Keratinocyte (primary cell): Measurements from ENCODE around the gene NEAT1. TPM values are rescaled to one million over a fixed set of nuclear protein-coding genes. Genes with fewer than 3 reads are reported as not detected.
"Not testable (repeated sequence)": the region's sequence is repeated elsewhere in the genome, so short reads cannot be mapped to it uniquely, and the experiment has no call there.

Experiments used
- DNase-seq: peaks from one replicate; pipeline ENCODE4 v3.0.0-alpha.2; 2011; ENCODE audit warnings: low read depth, missing footprints, low spot score
- FAIRE-seq: peaks from 2 replicates; lab custom pipeline; 2011; peaks lifted over from hg19 to GRCh38; lab: Jason Lieb, UNC
- H2AFZ ChIP-seq: 2 replicates; pipeline ENCODE4 v1.6.0; 2012; ENCODE audit warnings: low read length, control low read depth, inconsistent platforms; ENCODE audit not compliant: control insufficient read depth
- H3K27ac ChIP-seq: 2 replicates; pipeline ENCODE4 v1.5.1; 2011; ENCODE audit warnings: low read length; ENCODE audit not compliant: control insufficient read depth, insufficient read depth
- H3K27me3 ChIP-seq: 3 replicates; pipeline ENCODE4 v1.6.0; 2011; ENCODE audit warnings: low read length; ENCODE audit not compliant: control insufficient read depth, insufficient read depth; ENCODE audit errors: extremely low read depth
- H3K36me3 ChIP-seq, 2 experiments: 2 replicates in 1 of 2; 3 replicates in 1 of 2; pipeline ENCODE4 v1.5.1; 2011; ENCODE audit warnings: low read length in 2 of 2, mild to moderate bottlenecking in 1 of 2; ENCODE audit not compliant: control insufficient read depth in 2 of 2, insufficient read depth in 2 of 2; ENCODE audit errors: extremely low read depth in 1 of 2
- H3K4me1 ChIP-seq: 3 replicates; pipeline ENCODE4 v1.5.1; 2011; ENCODE audit warnings: low read length; ENCODE audit not compliant: control insufficient read depth, insufficient read depth; ENCODE audit errors: extremely low read depth
- H3K4me2 ChIP-seq: 3 replicates; pipeline ENCODE4 v1.6.0; 2011; ENCODE audit warnings: low read depth, low read length; ENCODE audit not compliant: control insufficient read depth, insufficient read depth; ENCODE audit errors: extremely low read depth
- H3K4me3 ChIP-seq, 3 experiments: fragments of 200-600 bp in 1 of 3; sonication (generic) in 1 of 3; 2 replicates in 2 of 3; 3 replicates in 1 of 3; pipeline ENCODE4 v1.5.1; 2011 to 2016; ENCODE audit warnings: low read length in 3 of 3, mild to moderate bottlenecking in 3 of 3, control low read depth in 2 of 3, inconsistent platforms in 1 of 3, low read depth in 1 of 3, mixed read lengths in 1 of 3, mixed run types in 1 of 3, moderate library complexity in 1 of 3; ENCODE audit not compliant: control insufficient read depth in 2 of 3, insufficient read depth in 2 of 3; ENCODE audit errors: extremely low read depth in 1 of 3
- H3K79me2 ChIP-seq: 2 replicates; pipeline ENCODE4 v1.6.0; 2012; ENCODE audit warnings: low read length; ENCODE audit not compliant: control insufficient read depth, insufficient read depth
- H3K9ac ChIP-seq: 3 replicates; pipeline ENCODE4 v1.6.0; 2011; ENCODE audit warnings: low read length; ENCODE audit not compliant: control insufficient read depth, insufficient read depth; ENCODE audit errors: extremely low read depth
- H3K9me1 ChIP-seq: 3 replicates; pipeline ENCODE4 v1.6.0; 2011; ENCODE audit warnings: low read length; ENCODE audit not compliant: control insufficient read depth, insufficient read depth; ENCODE audit errors: extremely low read depth
- H3K9me3 ChIP-seq: 2 replicates; pipeline ENCODE4 v1.5.1; 2012; ENCODE audit warnings: low read depth, low read length; ENCODE audit not compliant: control insufficient read depth
- H4K20me1 ChIP-seq: 3 replicates; pipeline ENCODE4 v1.6.0; 2011; ENCODE audit warnings: low read length; ENCODE audit not compliant: control insufficient read depth, insufficient read depth; ENCODE audit errors: extremely low read depth
- EZH2 ChIP-seq: IDR thresholded peaks from one replicate; pipeline ENCODE4 v1.6.1; 2012; ENCODE audit warnings: inconsistent platforms, mild to moderate bottlenecking, low read length, moderate library complexity
- dilution Hi-C: fragments of 300-500 bp; cut with MboI; formaldehyde crosslinking; loops from one replicate; pipeline ENCODE4 v1.7.0; 2020; ENCODE audit warnings: low sequenced_read_pairs; ENCODE audit not compliant: extremely low pct_ligation_motif_present
- polyA plus RNA-seq, 5 experiments: library from polyadenylated mRNA; depleted of rRNA in 3 of 5; stranded (reverse) in 3 of 5; stranded (forward) in 1 of 5; unstranded in 1 of 5; fragments of >200 nt; gene quantifications; 1 replicate in 1 of 5; 2 replicates in 3 of 5; 3 replicates in 1 of 5; pipeline versions ENCODE4 v1.2.1 to v1.2.3, GENCODE V29; 2011 to 2012; ENCODE audit warnings: missing spikeins in 2 of 5, low read depth in 1 of 5, low replicate concordance in 1 of 5
- TF ChIP-seq, protein P1 (sequence below), 3 experiments: IDR thresholded peaks in 1 of 3; conservative IDR thresholded peaks in 1 of 3; optimal IDR thresholded peaks in 1 of 3; 2 replicates in 2 of 3; 3 replicates in 1 of 3; pipeline versions ENCODE3 to v1.5.1; 2011; ENCODE audit warnings: low read length in 3 of 3, mild to moderate bottlenecking in 3 of 3, moderate library complexity in 2 of 3, control low read depth in 1 of 3, inconsistent platforms in 1 of 3; ENCODE audit not compliant: insufficient read depth in 2 of 3; ENCODE audit errors: extremely low read depth in 1 of 3

Gene NEAT1
- polyA plus RNA-seq, 1 donor (not counting 4 experiments of a cell fraction or from before 2014, with no cell fraction given) = 270 TPM

- dilution Hi-C loops = no loop called here
- peaks cover 9% of the 10 kb centered on the region for H3K4me1 ChIP-seq
- H3K4me2 ChIP-seq = no peak overlapping the region
- H3K9ac ChIP-seq = no peak overlapping the region
- DNase-seq (no peak), FAIRE-seq (no peak)
- no peak overlapping the region for H2AFZ ChIP-seq
- H3K27ac ChIP-seq = no peak overlapping the region
- H3K27me3 ChIP-seq = no peaks in the 10 kb centered on the region
- H3K79me2 ChIP-seq = no peaks in the 10 kb centered on the region
- no peak overlapping the region for H3K4me3 ChIP-seq
- no peaks in the 10 kb centered on the region for H3K9me3 ChIP-seq
- H3K36me3 ChIP-seq = no peaks in the 10 kb centered on the region
- H3K9me1 ChIP-seq = peaks cover 3% of the 10 kb centered on the region
- TF ChIP-seq, protein P1, sequence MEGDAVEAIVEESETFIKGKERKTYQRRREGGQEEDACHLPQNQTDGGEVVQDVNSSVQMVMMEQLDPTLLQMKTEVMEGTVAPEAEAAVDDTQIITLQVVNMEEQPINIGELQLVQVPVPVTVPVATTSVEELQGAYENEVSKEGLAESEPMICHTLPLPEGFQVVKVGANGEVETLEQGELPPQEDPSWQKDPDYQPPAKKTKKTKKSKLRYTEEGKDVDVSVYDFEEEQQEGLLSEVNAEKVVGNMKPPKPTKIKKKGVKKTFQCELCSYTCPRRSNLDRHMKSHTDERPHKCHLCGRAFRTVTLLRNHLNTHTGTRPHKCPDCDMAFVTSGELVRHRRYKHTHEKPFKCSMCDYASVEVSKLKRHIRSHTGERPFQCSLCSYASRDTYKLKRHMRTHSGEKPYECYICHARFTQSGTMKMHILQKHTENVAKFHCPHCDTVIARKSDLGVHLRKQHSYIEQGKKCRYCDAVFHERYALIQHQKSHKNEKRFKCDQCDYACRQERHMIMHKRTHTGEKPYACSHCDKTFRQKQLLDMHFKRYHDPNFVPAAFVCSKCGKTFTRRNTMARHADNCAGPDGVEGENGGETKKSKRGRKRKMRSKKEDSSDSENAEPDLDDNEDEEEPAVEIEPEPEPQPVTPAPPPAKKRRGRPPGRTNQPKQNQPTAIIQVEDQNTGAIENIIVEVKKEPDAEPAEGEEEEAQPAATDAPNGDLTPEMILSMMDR (optimal IDR thresholded peaks at IDR 0.05 in 1 of 3, IDR thresholded peaks at IDR 0.05 in 1 of 3, conservative IDR thresholded peaks at IDR 0.05 in 1 of 3; ENCODE audit: extremely low read depth in 1 of 3, insufficient read depth in 2 of 3, low read length in 3 of 3) = no peak
- TF ChIP-seq EZH2 = no peak
- no peaks in the 10 kb centered on the region for H4K20me1 ChIP-seq
These were observed 37.0 kb downstream of the NEAT1 start for GRCh38 chr11:65459552-65459951.

DNA sequence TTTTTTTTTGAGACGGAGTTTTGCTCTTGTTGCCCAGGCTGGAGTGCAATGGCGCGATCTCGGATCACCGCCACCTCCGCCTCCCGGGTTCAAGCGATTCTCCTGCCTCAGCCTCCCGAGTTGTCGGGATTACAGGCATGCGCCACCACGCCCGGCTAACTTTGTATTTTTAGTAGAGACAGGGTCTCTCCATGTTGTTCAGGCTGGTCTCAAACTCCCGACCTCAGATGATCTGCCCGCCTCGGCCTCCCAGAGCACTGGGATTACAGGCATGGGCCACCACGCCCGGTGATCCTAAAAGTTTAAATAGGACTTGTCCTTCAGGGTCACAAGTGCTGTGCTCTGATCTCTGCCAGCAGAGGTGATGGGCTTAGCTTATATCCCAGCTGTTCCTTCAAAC, 42.9 kb downstream of the NEAT1 start:
- dilution Hi-C loops = not testable (repeated sequence)

DNA sequence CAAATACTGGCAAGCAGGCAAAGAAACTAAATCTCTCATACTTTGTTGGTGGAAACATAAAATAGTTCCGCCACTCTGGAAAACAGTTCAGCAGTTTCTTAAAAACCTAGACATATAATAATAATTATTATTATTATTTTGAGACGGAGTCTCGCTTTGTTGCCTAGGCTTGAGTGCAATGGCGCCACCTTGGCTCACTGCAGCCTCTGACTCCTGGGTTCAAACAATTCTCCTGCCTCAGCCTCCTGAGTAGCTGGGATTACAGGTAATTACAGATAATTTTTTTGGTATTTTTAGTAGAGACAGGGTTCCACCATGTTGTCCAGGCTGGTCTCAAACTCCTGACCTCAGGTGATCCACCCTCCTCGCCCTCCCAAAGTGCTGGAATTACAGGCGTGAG, 44.7 kb downstream of the NEAT1 start:
- FAIRE-seq, H3K9me3 ChIP-seq, H3K27me3 ChIP-seq, H3K4me2 ChIP-seq, DNase-seq, H3K9me1 ChIP-seq, H4K20me1 ChIP-seq, H3K9ac ChIP-seq, H3K36me3 ChIP-seq, H3K79me2 ChIP-seq, dilution Hi-C loops, H3K27ac ChIP-seq, H2AFZ ChIP-seq, H3K4me3 ChIP-seq: not testable (repeated sequence)
- peaks cover 16% of the 10 kb centered on the region for H3K4me1 ChIP-seq

More for the DNA sequence above, 42.9 kb downstream of the NEAT1 start:
- H4K20me1 ChIP-seq, H3K79me2 ChIP-seq, H3K27ac ChIP-seq, H3K9ac ChIP-seq, FAIRE-seq, H3K36me3 ChIP-seq, H3K9me3 ChIP-seq, DNase-seq, H3K9me1 ChIP-seq, H3K4me1 ChIP-seq, H3K4me2 ChIP-seq, H3K4me3 ChIP-seq, H2AFZ ChIP-seq, H3K27me3 ChIP-seq: not testable (repeated sequence)
